GM23338 (cell line): ENCODE measurements around the gene CFAP299.

ENCODE experiments used
- EZH2 ChIP-seq: fragments of 200-600 bp; sonication (generic); IDR thresholded peaks from one replicate; pipeline ENCODE4 v1.8.0; 2017; ENCODE audit warnings: antibody characterized with exemption, mild to moderate bottlenecking, low read depth; ENCODE audit not compliant: unreplicated experiment
- EZH2phosphoT487 ChIP-seq: fragments of 200-600 bp; sonication (generic); IDR thresholded peaks from one replicate; pipeline ENCODE4 v1.8.1; 2018; ENCODE audit warnings: antibody characterized with exemption; ENCODE audit not compliant: unreplicated experiment
- JUNB ChIP-seq: IDR thresholded peaks from one replicate; pipeline ENCODE4 v1.6.1; 2016; ENCODE audit warnings: antibody characterized with exemption; ENCODE audit not compliant: unreplicated experiment
- ZNF114 ChIP-seq: fragments of 250-450 bp; sonication (Bioruptor Pico); IDR thresholded peaks from 2 replicates; pipeline ENCODE4 v1.5.0; 2020; ENCODE audit warnings: mild to moderate bottlenecking, moderate library complexity
- TF ChIP-seq, protein P1 (sequence below), 2 experiments: fragments of 200-600 bp in 1 of 2; sonication (generic) in 1 of 2; conservative IDR thresholded peaks; 2 replicates each; pipeline versions ENCODE4 v1.5.1 to v1.6.1; 2016 to 2017; ENCODE audit warnings: antibody characterized with exemption in 2 of 2, low read depth in 2 of 2, mild to moderate bottlenecking in 2 of 2, moderate library complexity in 1 of 2
- TF ChIP-seq, protein P2 (sequence below): IDR thresholded peaks from 2 replicates; pipeline ENCODE4 v1.6.1; 2016; ENCODE audit warnings: antibody characterized with exemption

DNA sequence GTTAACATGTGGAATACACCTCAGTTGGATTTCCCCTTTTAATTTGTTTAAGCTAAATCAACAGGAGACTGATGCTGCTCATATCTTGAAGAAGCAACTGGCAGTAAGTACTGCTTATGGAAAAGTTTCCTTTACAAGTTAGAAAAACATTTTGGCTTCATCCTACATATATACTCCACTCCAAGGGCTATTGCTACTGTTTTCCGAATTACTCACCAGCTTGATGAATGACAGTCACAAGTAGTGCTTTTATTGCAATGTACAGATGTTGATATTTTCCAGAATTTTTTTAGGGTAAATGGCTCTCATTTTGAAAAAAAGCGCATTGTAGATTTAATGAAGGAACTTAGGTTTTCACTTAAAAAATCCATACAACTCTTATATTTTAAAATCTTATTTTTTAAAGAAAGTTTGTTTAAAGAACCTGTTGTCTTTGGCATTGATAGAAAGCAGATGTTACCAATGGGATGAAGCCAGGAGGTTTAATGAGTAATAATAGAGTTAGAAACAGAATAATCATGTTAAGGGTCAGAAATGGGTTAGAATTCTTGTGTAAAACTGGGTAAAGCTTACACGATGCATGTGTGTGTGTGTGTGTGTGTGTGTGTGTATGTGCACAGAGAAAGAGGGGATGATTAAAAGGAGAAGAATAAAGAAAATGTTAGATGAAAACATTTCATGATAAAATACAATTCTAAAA lies 272.9 kb downstream of the CFAP299 start:
- TF ChIP-seq, protein P1, sequence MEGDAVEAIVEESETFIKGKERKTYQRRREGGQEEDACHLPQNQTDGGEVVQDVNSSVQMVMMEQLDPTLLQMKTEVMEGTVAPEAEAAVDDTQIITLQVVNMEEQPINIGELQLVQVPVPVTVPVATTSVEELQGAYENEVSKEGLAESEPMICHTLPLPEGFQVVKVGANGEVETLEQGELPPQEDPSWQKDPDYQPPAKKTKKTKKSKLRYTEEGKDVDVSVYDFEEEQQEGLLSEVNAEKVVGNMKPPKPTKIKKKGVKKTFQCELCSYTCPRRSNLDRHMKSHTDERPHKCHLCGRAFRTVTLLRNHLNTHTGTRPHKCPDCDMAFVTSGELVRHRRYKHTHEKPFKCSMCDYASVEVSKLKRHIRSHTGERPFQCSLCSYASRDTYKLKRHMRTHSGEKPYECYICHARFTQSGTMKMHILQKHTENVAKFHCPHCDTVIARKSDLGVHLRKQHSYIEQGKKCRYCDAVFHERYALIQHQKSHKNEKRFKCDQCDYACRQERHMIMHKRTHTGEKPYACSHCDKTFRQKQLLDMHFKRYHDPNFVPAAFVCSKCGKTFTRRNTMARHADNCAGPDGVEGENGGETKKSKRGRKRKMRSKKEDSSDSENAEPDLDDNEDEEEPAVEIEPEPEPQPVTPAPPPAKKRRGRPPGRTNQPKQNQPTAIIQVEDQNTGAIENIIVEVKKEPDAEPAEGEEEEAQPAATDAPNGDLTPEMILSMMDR (conservative IDR thresholded peaks at IDR 0.05; ENCODE audit: low read depth in 2 of 2): no peak
- no peak for TF ChIP-seq EZH2
- no peak for TF ChIP-seq JUNB
- TF ChIP-seq EZH2phosphoT487: no peak
- no peak for TF ChIP-seq ZNF114
- TF ChIP-seq, protein P2, sequence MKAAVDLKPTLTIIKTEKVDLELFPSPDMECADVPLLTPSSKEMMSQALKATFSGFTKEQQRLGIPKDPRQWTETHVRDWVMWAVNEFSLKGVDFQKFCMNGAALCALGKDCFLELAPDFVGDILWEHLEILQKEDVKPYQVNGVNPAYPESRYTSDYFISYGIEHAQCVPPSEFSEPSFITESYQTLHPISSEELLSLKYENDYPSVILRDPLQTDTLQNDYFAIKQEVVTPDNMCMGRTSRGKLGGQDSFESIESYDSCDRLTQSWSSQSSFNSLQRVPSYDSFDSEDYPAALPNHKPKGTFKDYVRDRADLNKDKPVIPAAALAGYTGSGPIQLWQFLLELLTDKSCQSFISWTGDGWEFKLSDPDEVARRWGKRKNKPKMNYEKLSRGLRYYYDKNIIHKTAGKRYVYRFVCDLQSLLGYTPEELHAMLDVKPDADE: no peak
